Measurements from ENCODE around the gene MAP7. TPM values are rescaled to one million over a fixed set of nuclear protein-coding genes. Genes with fewer than 3 reads are reported as not detected.
"Not testable (repeated sequence)": the region's sequence is repeated elsewhere in the genome, so short reads cannot be mapped to it uniquely, and the experiment has no call there.

Gene MAP7
- total RNA-seq, 6 experiments from 2014 or later: 0.14 to 0.65 (median 0.51) TPM

- Mint-ChIP-seq H3K4me3 (no peak overlapping the region), H3K27ac (no peak overlapping the region), H3K36me3 (ENCODE audit: low read depth) (no peaks in the 10 kb centered on the region), H3K4me1 (ENCODE audit: low read depth) (no peaks in the 10 kb centered on the region), H3K9me3 (no peaks in the 10 kb centered on the region), H3K27me3 (ENCODE audit: insufficient read depth) (peaks cover 15% of the 10 kb centered on the region)
- TF ChIP-seq CTCF (IDR thresholded peaks at IDR 0.05): no peak
- DNase-seq: no peak
Observed at GRCh38 chr6:136312975-136313374, 237.2 kb downstream of the MAP7 start.

GRCh38 chr6:136309729-136310311, 240.4 kb downstream of the MAP7 start:
- Mint-ChIP-seq H3K27ac (no peak overlapping the region), H3K4me3 (no peak overlapping the region), H3K4me1 (ENCODE audit: low read depth) (no peaks in the 10 kb centered on the region), H3K9me3 (no peaks in the 10 kb centered on the region), H3K27me3 (ENCODE audit: insufficient read depth) (peaks cover 17% of the 10 kb centered on the region), H3K36me3 (ENCODE audit: low read depth) (no peaks in the 10 kb centered on the region)
- no peak for TF ChIP-seq CTCF (IDR thresholded peaks at IDR 0.05)
- no peak for DNase-seq

- Mint-ChIP-seq H3K4me1 (ENCODE audit: low read depth) (no peaks in the 10 kb centered on the region), H3K4me3 (no peak overlapping the region)
Observed at GRCh38 chr6:136309171-136309570, 241.1 kb downstream of the MAP7 start.

GRCh38 chr6:136308469-136308868, 241.8 kb downstream of the MAP7 start:
- H3K9me3 Mint-ChIP-seq; DNase-seq; H3K4me3 Mint-ChIP-seq; H3K4me1 Mint-ChIP-seq (ENCODE audit: low read depth); H3K27ac Mint-ChIP-seq; H3K36me3 Mint-ChIP-seq (ENCODE audit: low read depth): not testable (repeated sequence)
- peaks cover 19% of the 10 kb centered on the region for H3K27me3 Mint-ChIP-seq (ENCODE audit: insufficient read depth)

More at GRCh38 chr6:136309171-136309570, 241.1 kb downstream of the MAP7 start:
- Mint-ChIP-seq H3K27ac (no peak overlapping the region), H3K36me3 (ENCODE audit: low read depth) (no peaks in the 10 kb centered on the region), H3K27me3 (ENCODE audit: insufficient read depth) (peaks cover 17% of the 10 kb centered on the region), H3K9me3 (no peaks in the 10 kb centered on the region)
- no peak for TF ChIP-seq CTCF (IDR thresholded peaks at IDR 0.05)
- DNase-seq: no peak

GRCh38 chr6:136307351-136307750, 242.9 kb downstream of the MAP7 start:
- Mint-ChIP-seq H3K4me1 (ENCODE audit: low read depth) (no peaks in the 10 kb centered on the region), H3K4me3 (no peak overlapping the region), H3K36me3 (ENCODE audit: low read depth) (no peaks in the 10 kb centered on the region), H3K9me3 (no peaks in the 10 kb centered on the region; the same call in 1 of the 2 replicates), H3K27me3 (ENCODE audit: insufficient read depth) (peaks cover 17% of the 10 kb centered on the region), H3K27ac (no peak overlapping the region)
- no peak for DNase-seq
- TF ChIP-seq CTCF (IDR thresholded peaks at IDR 0.05): no peak

- no peaks in the 10 kb centered on the region for H3K4me1 Mint-ChIP-seq (ENCODE audit: low read depth)
Observed at GRCh38 chr6:136306466-136306865, 243.8 kb downstream of the MAP7 start.

More at GRCh38 chr6:136306466-136306865, 243.8 kb downstream of the MAP7 start:
- no peak overlapping the region for H3K4me3 Mint-ChIP-seq
- no peaks in the 10 kb centered on the region; the same call in 1 of the 2 replicates for H3K9me3 Mint-ChIP-seq
- no peak overlapping the region for H3K27ac Mint-ChIP-seq
- DNase-seq: no peak
- no peaks in the 10 kb centered on the region for H3K36me3 Mint-ChIP-seq (ENCODE audit: low read depth)
- peaks cover 17% of the 10 kb centered on the region for H3K27me3 Mint-ChIP-seq (ENCODE audit: insufficient read depth)
- no peak for TF ChIP-seq CTCF (IDR thresholded peaks at IDR 0.05)

All from HFFc6 (cell line).